HEK293 (cell line): ENCODE measurements around the gene ZNF536.

Experiments
- CTCF ChIP-seq: fragments of 450-650 bp; formaldehyde crosslinking; IDR thresholded peaks from 2 replicates; pipeline ENCODE4 v1.5.1; 2016; ENCODE audit warnings: missing biosample characterization, missing genetic modification characterization
- SP3 ChIP-seq: fragments of 450-650 bp; formaldehyde crosslinking; IDR thresholded peaks from 2 replicates; pipeline ENCODE4 v1.5.1; 2016; ENCODE audit warnings: missing biosample characterization, missing genetic modification characterization
- ZBTB21 ChIP-seq: fragments of 450-650 bp; formaldehyde crosslinking; IDR thresholded peaks from 2 replicates; pipeline ENCODE4 v1.5.1; 2017; ENCODE audit warnings: missing biosample characterization, missing genetic modification characterization
- ZBTB49 ChIP-seq: fragments of 450-650 bp; formaldehyde crosslinking; IDR thresholded peaks from 2 replicates; pipeline ENCODE4 v1.5.1; 2016; ENCODE audit warnings: missing biosample characterization, missing genetic modification characterization, low read depth
- ZFP37 ChIP-seq: fragments of 450-650 bp; formaldehyde crosslinking; IDR thresholded peaks from 2 replicates; pipeline ENCODE4 v1.5.1; 2016; ENCODE audit warnings: missing biosample characterization, missing genetic modification characterization
- ZNF302 ChIP-seq: fragments of 450-650 bp; formaldehyde crosslinking; IDR thresholded peaks from 2 replicates; pipeline ENCODE4 v1.5.1; 2016; ENCODE audit warnings: missing biosample characterization, missing genetic modification characterization, low read depth
- ZNF610 ChIP-seq: fragments of 450-650 bp; formaldehyde crosslinking; IDR thresholded peaks from 2 replicates; pipeline ENCODE4 v1.5.1; 2016; ENCODE audit warnings: missing biosample characterization, missing genetic modification characterization, borderline replicate concordance
- TF ChIP-seq, protein P1 (sequence below): fragments of 450-650 bp; formaldehyde crosslinking; IDR thresholded peaks from 2 replicates; pipeline ENCODE4 v1.5.1; 2017; ENCODE audit warnings: missing biosample characterization, mild to moderate bottlenecking, missing genetic modification characterization, moderate library complexity

GRCh38 chr19:30584090-30584489 is 211.9 kb downstream of the ZNF536 start:
- TF ChIP-seq ZBTB21 (no peak), CTCF (tag by site-specific recombination) (no peak), ZFP37 (no peak), SP3 (tag by site-specific recombination) (no peak), ZNF610 (no peak), ZNF302 (tag by site-specific recombination) (no peak), ZBTB49 (no peak)
- TF ChIP-seq, protein P1, sequence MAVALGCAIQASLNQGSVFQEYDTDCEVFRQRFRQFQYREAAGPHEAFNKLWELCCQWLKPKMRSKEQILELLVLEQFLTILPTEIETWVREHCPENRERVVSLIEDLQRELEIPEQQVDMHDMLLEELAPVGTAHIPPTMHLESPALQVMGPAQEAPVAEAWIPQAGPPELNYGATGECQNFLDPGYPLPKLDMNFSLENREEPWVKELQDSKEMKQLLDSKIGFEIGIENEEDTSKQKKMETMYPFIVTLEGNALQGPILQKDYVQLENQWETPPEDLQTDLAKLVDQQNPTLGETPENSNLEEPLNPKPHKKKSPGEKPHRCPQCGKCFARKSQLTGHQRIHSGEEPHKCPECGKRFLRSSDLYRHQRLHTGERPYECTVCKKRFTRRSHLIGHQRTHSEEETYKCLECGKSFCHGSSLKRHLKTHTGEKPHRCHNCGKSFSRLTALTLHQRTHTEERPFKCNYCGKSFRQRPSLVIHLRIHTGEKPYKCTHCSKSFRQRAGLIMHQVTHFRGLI (tag by site-specific recombination), result no peak
